ENCODE measurements around the gene KDM2A.

The KDM2A gene

GRCh38 chr11:67118801-67119584, at the start of gene KDM2A:
Gene KDM2A (plus strand): TSS chr11:67119263. CDS start chr11:67121317, 2,054 bp downstream.
- DNase-seq, result peak; percentile 98

- peak; percentile 53 for DNase-seq
Measured at GRCh38 chr11:67071420-67072284, 47.4 kb upstream of the KDM2A start.

GRCh38 chr11:67072295-67072694, 46.8 kb upstream of the KDM2A start:
- DNase-seq, result no peak

GRCh38 chr11:67073908-67074307, 45.2 kb upstream of the KDM2A start:
- no peak for DNase-seq

GRCh38 chr11:67076202-67076601, 42.9 kb upstream of the KDM2A start:
- DNase-seq, result no peak

GRCh38 chr11:67079065-67079705, 39.9 kb upstream of the KDM2A start:
- DNase-seq, result no peak

GRCh38 chr11:67082071-67082791, 36.8 kb upstream of the KDM2A start:
- no peak for DNase-seq

- DNase-seq, result no peak
Measured at GRCh38 chr11:67083786-67084366, 35.2 kb upstream of the KDM2A start.

GRCh38 chr11:67085617-67086016, 33.4 kb upstream of the KDM2A start:
- no peak for DNase-seq

- DNase-seq, result no peak
Measured at GRCh38 chr11:67090717-67091116, 28.3 kb upstream of the KDM2A start.

GRCh38 chr11:67095214-67095507, 23.9 kb upstream of the KDM2A start:
- DNase-seq, result no peak

GRCh38 chr11:67098799-67099429, 20.1 kb upstream of the KDM2A start:
- no peak for DNase-seq

GRCh38 chr11:67099831-67100324, 19.2 kb upstream of the KDM2A start:
- DNase-seq, result no peak

GRCh38 chr11:67102664-67103063, 16.4 kb upstream of the KDM2A start:
- DNase-seq, result no peak

GRCh38 chr11:67105964-67106363, 13.1 kb upstream of the KDM2A start:
- DNase-seq, result no peak

GRCh38 chr11:67111261-67111660, 7.8 kb upstream of the KDM2A start:
- DNase-seq, result no peak

GRCh38 chr11:67113231-67113721, 5.8 kb upstream of the KDM2A start:
- DNase-seq, result no peak

- DNase-seq, result no peak
Measured at GRCh38 chr11:67114275-67114896, 4.7 kb upstream of the KDM2A start.

GRCh38 chr11:67116758-67117105, 2.3 kb upstream of the KDM2A start:
- DNase-seq, result no peak

GRCh38 chr11:67117176-67117575, 1.9 kb upstream of the KDM2A start:
- DNase-seq, result no peak

GRCh38 chr11:67117672-67118180, 1.3 kb upstream of the KDM2A start:
- peak; percentile 25 for DNase-seq
